IPS-18c (cell line): ENCODE data around the gene MAP3K4.

Experiments used
- H3K4me3 ChIP-seq: 2 replicates; pipeline ENCODE4 v1.7.0; 2013; ENCODE audit warnings: low read depth, mild to moderate bottlenecking, low read length, moderate library complexity; ENCODE audit not compliant: insufficient read depth
- H3K9me3 ChIP-seq: one replicate; pipeline ENCODE4 v1.6.1; 2013; ENCODE audit warnings: mild to moderate bottlenecking, low read length, moderate library complexity; ENCODE audit not compliant: control insufficient read depth, insufficient read depth

MAP3K4 gene

GRCh38 chr6:161088676-161089328 is 97.2 kb downstream of the MAP3K4 start:
- no peaks in the 10 kb centered on the region for H3K9me3 ChIP-seq

GRCh38 chr6:161091151-161091550 is 99.6 kb downstream of the MAP3K4 start:
- no peak overlapping the region for H3K4me3 ChIP-seq
- H3K9me3 ChIP-seq, result no peaks in the 10 kb centered on the region

More at GRCh38 chr6:161088676-161089328, 97.2 kb downstream of the MAP3K4 start:
- no peak overlapping the region for H3K4me3 ChIP-seq

DNA sequence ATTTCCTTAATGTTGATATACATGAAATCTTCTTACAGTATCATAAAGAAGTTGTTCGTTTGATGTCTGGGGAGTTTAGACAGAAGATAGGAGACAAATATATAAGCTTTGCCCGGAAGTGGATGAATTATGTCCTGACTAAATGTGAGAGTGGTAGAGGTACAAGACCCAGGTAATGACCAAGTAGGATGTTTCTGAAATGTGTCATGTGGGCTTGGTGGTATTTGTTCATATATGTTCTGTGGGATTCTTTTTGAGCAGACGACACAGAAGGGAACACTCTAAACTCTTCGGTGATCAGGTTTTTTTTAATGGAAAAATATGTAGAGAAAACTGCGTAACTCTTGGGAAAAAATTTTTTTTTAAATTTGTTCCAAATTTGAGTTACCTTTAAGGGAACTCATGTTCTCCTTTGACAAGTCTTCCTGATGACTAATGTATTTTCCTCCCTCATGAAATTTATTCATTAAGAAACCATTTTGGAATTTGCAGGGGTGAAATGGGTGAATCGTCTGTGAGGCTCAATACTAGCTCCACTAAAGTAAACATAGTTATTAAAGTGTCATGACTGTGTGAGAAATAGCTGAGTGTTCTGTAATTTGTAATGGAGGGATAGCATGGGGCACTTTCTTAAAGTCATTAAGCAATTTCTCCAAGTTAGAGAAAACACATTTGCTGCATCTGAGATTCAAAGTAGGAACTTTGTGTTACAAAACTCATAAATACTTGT is 100.6 kb downstream of the MAP3K4 start:
- H3K4me3 ChIP-seq, result no peak overlapping the region
- no peaks in the 10 kb centered on the region for H3K9me3 ChIP-seq

- no peaks in the 10 kb centered on the region for H3K9me3 ChIP-seq
- no peak overlapping the region for H3K4me3 ChIP-seq
These were observed 103.4 kb downstream of the MAP3K4 start for GRCh38 chr6:161094955-161095354.

DNA sequence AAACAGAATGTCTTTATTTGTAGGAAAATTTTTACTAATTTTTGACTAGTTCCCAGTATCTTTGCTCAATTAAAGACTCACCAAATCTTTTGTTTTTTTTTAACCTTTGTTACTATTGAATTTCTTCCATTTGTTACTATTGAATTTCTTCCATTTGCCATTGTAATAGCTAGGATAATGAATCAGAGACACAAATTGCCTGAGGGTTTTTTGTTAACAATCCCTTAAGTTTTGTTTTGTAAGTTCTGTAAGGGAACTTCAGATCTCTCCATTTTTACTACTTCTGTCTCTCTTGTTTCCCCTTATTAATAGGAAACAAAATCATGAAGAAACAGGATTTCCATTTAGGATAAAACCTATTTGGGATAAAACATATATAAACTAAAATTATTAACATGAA is 104.3 kb downstream of the MAP3K4 start:
- Histone ChIP-seq H3K9me3 (no peaks in the 10 kb centered on the region), H3K4me3 (no peak overlapping the region)

DNA sequence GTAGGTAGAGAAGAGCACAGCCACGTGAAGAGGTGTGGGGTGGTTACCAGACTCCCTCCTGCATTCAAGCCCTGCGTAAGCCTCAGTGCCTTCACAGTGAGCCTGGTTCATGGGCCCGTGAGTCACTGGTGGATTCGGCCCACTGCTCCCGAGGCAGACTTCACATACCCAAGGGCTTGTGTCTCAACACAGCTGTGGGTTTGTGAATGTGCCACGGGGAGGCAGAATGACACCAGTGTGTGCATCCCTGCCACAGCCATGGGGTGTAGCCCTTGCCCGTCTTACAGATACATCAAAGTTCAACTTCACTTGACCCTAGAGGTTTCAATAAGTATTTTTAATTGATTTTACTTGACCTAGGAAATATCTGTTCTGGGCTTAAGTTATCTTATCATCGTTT is 108.5 kb downstream of the MAP3K4 start:
- no peaks in the 10 kb centered on the region for H3K9me3 ChIP-seq
- no peak overlapping the region for H3K4me3 ChIP-seq

GRCh38 chr6:161101517-161101916 is 109.9 kb downstream of the MAP3K4 start:
- Histone ChIP-seq H3K9me3 (no peaks in the 10 kb centered on the region), H3K4me3 (no peak overlapping the region)

- H3K4me3 ChIP-seq, result no peak overlapping the region
These were observed 111.9 kb downstream of the MAP3K4 start for GRCh38 chr6:161103475-161103874.

DNA sequence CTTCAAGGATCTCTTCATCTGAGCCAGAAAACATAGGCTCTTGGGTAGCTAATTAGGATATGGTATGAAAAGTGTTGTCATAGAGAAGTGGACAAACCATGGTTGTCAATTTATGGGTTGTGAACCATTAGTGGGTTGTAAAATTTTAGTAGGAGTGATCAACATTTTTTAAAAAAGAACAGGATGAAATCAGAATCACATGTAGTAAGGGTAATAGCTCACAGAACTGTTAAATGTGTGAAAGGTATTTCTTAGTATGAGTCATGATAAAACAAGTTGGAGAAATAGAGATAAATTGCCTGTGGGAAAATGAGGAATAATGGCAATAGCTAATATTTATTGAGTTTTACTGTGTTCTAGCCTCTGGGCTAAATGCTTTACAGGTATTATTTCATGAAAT is 113.4 kb downstream of the MAP3K4 start:
- Histone ChIP-seq H3K4me3 (no peak overlapping the region), H3K9me3 (no peaks in the 10 kb centered on the region)

More at GRCh38 chr6:161103475-161103874, 111.9 kb downstream of the MAP3K4 start:
- no peaks in the 10 kb centered on the region for H3K9me3 ChIP-seq

DNA sequence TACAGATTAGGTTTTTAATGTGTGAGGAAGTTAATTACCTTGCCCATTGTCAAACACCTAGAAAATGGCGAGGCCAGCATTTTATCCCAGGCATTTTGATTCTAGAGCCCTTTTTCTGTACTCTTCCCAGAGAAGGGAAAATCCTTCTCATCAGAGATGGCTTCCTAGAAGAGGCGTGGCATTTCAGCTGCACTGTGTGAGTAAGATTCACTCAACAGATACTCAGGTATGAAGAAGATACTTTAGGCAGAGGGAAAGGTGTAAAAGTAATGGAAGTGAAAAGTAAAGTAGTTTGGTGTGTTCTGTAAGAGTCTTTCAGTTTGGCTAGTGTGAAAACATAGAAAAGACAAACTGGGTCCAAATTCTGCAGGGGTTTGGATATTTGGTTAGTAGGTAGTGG is 113.8 kb downstream of the MAP3K4 start:
- no peaks in the 10 kb centered on the region for H3K9me3 ChIP-seq
- H3K4me3 ChIP-seq, result no peak overlapping the region

- no peak overlapping the region for H3K4me3 ChIP-seq
- no peaks in the 10 kb centered on the region for H3K9me3 ChIP-seq
These were observed 116.5 kb downstream of the MAP3K4 start for GRCh38 chr6:161107779-161108730.

DNA sequence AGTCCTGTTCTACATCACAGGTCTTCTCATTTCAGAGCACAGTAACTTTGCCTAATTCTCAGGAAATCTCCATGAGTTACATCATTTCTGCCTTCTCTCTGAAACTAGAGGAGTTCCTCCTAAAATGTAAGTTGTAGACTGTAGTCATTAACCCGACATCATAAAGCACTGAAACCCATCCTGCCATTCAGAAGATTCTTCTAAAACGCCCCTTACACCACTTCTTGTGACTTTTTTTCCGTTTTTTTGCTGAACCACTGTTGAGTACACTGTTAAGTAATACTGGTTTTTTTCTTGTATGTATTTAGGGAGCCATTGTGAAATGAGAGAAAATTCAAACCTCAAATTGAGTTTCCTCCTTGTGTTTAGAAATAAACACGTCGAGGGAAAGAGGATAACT is 117.3 kb downstream of the MAP3K4 start:
- Histone ChIP-seq H3K9me3 (no peaks in the 10 kb centered on the region), H3K4me3 (no peak overlapping the region)

GRCh38 chr6:161109366-161109765 is 117.8 kb downstream of the MAP3K4 start:
- no peaks in the 10 kb centered on the region for H3K9me3 ChIP-seq
- no peak overlapping the region for H3K4me3 ChIP-seq

GRCh38 chr6:161110028-161110779 is 118.6 kb downstream of the MAP3K4 start:
- Histone ChIP-seq H3K4me3 (no peak overlapping the region), H3K9me3 (no peaks in the 10 kb centered on the region)

DNA sequence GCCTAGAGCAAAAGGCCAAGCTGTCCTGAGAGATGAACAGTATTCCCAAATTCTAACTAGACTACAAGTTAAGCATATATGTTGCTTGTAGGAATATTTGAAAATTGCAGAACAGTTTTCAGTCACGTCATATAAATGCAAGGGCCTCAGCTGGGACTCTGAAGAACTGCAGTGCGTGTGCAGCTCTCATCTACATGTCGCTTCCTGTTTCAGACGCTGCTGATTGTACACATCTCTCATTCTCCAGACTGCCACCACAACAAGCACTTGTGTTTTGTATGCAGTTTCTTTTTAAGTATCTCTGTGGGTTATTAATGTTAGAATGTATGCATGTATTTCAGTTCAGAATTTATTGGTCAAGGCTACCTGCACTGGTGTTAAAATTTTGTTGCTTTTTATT is 119.7 kb downstream of the MAP3K4 start:
- Histone ChIP-seq H3K4me3 (no peak overlapping the region), H3K9me3 (no peaks in the 10 kb centered on the region)

DNA sequence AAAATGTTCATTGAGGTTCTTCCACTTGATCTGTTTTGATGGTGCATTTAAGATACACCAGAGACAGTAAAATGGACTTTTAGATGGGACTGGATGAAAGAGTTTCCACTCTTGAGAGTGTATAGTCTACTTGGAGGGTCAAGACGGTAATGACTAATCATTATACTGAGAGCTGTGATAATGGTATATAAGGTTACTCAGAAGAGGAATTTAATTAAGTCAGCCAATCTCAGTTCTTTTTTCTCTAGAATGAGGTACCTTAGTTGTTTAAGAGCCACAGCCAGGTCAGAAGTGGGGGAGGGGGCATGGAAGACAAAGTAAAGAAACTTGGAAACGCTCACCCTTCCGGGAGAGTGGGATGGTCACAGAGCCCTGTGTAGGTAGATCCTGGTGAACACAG is 123.9 kb downstream of the MAP3K4 start:
- Histone ChIP-seq H3K4me3 (no peak overlapping the region), H3K9me3 (no peaks in the 10 kb centered on the region)

GRCh38 chr6:161116554-161116953 is 125.0 kb downstream of the MAP3K4 start:
- no peak overlapping the region for H3K4me3 ChIP-seq
- H3K9me3 ChIP-seq, result no peaks in the 10 kb centered on the region
